PFSK-1 (cell line): ENCODE data around the gene GP1BA.

Source experiments
- POLR2AphosphoS5 ChIP-seq: IDR thresholded peaks from 2 replicates; pipeline ENCODE4 v1.6.1; 2012; ENCODE audit warnings: low read depth, mild to moderate bottlenecking, control low read depth, low read length, moderate library complexity
- REST ChIP-seq, 2 experiments: IDR thresholded peaks; 2 replicates each; pipeline versions ENCODE4 v1.6.1 to v1.8.0; 2011 to 2012; ENCODE audit warnings: low read depth in 2 of 2, low read length in 2 of 2, control low read depth in 1 of 2, inconsistent platforms in 1 of 2, mild to moderate bottlenecking in 1 of 2, moderate library complexity in 1 of 2; ENCODE audit not compliant: insufficient read depth in 1 of 2
- SIN3A ChIP-seq: IDR thresholded peaks from 2 replicates; pipeline ENCODE4 v1.6.1; 2012; ENCODE audit warnings: mild to moderate bottlenecking, low read length, moderate library complexity, borderline replicate concordance; ENCODE audit not compliant: insufficient read depth
- TAF1 ChIP-seq: IDR thresholded peaks from 2 replicates; pipeline ENCODE4 v1.6.1; 2012; ENCODE audit warnings: low read length, control low read depth, borderline replicate concordance; ENCODE audit not compliant: insufficient read depth

- no peak for TF ChIP-seq POLR2AphosphoS5
- no peak for TF ChIP-seq REST (IDR thresholded peaks at IDR 0.05; ENCODE audit: insufficient read depth in 1 of 2, low read depth in 2 of 2, low read length in 2 of 2)
- TF ChIP-seq TAF1, result no peak
- TF ChIP-seq SIN3A, result no peak
These were observed 34.3 kb upstream of the GP1BA start for GRCh38 chr17:4897785-4898184.
